Measurements from ENCODE around the gene S100A1. TPM values are rescaled to one million over a fixed set of nuclear protein-coding genes. Genes with fewer than 3 reads are reported as not detected.
"Not testable (repeated sequence)": the region's sequence is repeated elsewhere in the genome, so short reads cannot be mapped to it uniquely, and the experiment has no call there.

S100A1 gene
- total RNA-seq, 2 experiments from 2014 or later = not detected

GRCh38 chr1:153669606-153670005 lies 41.4 kb downstream of the S100A1 start:
- H3K27me3 Mint-ChIP-seq (ENCODE audit: low read depth) = no peaks in the 10 kb centered on the region
- H3K4me1 Mint-ChIP-seq (ENCODE audit: low read depth) = peaks cover 38% of the 10 kb centered on the region
- CTCF ChIA-PET = no interaction called here
- H3K36me3 Mint-ChIP-seq (ENCODE audit: low read depth) = peaks cover 54% of the 10 kb centered on the region
- H3K9me3 Mint-ChIP-seq = no peaks in the 10 kb centered on the region
- no peak for DNase-seq
- no peak overlapping the region for H3K4me3 Mint-ChIP-seq
- intact Hi-C loops (cut with micrococcal nuclease) = loop anchor here (2.0 to 10.0 kb wide), 5 partner anchors 159 to 603 kb away; partner anchors contain the start of genes HAX1, NUP210L and SLC39A1
- no peak overlapping the region for H3K27ac Mint-ChIP-seq

- Mint-ChIP-seq H3K36me3 (ENCODE audit: low read depth) (peaks cover 47% of the 10 kb centered on the region), H3K4me3 (no peak overlapping the region), H3K27ac (no peak overlapping the region), H3K4me1 (ENCODE audit: low read depth) (peaks cover 38% of the 10 kb centered on the region), H3K27me3 (ENCODE audit: low read depth) (no peaks in the 10 kb centered on the region), H3K9me3 (no peaks in the 10 kb centered on the region)
- DNase-seq = peak; percentile 42
- CTCF ChIA-PET = no interaction called here
- intact Hi-C loops (cut with micrococcal nuclease) = loop anchor here (2.0 to 10.0 kb wide), 5 partner anchors 160 to 602 kb away; partner anchors contain the start of genes HAX1, NUP210L and SLC39A1
Measured at GRCh38 chr1:153670257-153670858, 42.1 kb downstream of the S100A1 start.

GRCh38 chr1:153670859-153671627 lies 42.8 kb downstream of the S100A1 start, which contains the start of gene ILF2:
ILF2 (minus strand) TSS chr1:153670993; CDS start chr1:153670922, 71 bp downstream.
- Mint-ChIP-seq H3K27me3 (ENCODE audit: low read depth) (no peaks in the 10 kb centered on the region), H3K4me1 (ENCODE audit: low read depth) (peaks cover 36% of the 10 kb centered on the region), H3K4me3 (no peak within 1 kb of the TSS), H3K9me3 (no peaks in the 10 kb centered on the region), H3K27ac (no peak within 1 kb of the TSS), H3K36me3 (ENCODE audit: low read depth) (peaks cover 43% of the 10 kb centered on the region)
- intact Hi-C loops (cut with micrococcal nuclease) = loop anchor here (1.0 to 10.0 kb wide), 17 partner anchors 13 to 602 kb away; partner anchors contain the start of genes CHTOP, HAX1, INTS3 and NUP210L
- peak; percentile 99 for DNase-seq
- CTCF ChIA-PET = interaction anchor here (0.6 to 1.6 kb wide), 8 partner anchors 28 to 487 kb away, joined by 3 to 9 read pairs (median 3); partner anchors contain the start of gene RAB13

GRCh38 chr1:153671628-153672353 lies 43.6 kb downstream of the S100A1 start:
- Mint-ChIP-seq H3K4me1 (ENCODE audit: low read depth) (peaks cover 36% of the 10 kb centered on the region), H3K36me3 (ENCODE audit: low read depth) (peaks cover 36% of the 10 kb centered on the region)
- not testable (repeated sequence) for H3K27me3 Mint-ChIP-seq (ENCODE audit: low read depth); H3K9me3 Mint-ChIP-seq; H3K27ac Mint-ChIP-seq; H3K4me3 Mint-ChIP-seq
- intact Hi-C loops (cut with micrococcal nuclease) = loop anchor here (1.0 to 10.0 kb wide), 17 partner anchors 13 to 601 kb away; partner anchors contain the start of genes CHTOP, HAX1, INTS3 and NUP210L
- peak; percentile 74 for DNase-seq
- CTCF ChIA-PET = interaction anchor here (0.6 to 1.6 kb wide), 20 partner anchors 29 to 487 kb away, joined by 3 to 10 read pairs (median 3); partner anchors contain the start of genes RAB13 and SLC27A3

- H3K4me1 Mint-ChIP-seq (ENCODE audit: low read depth) = peaks cover 33% of the 10 kb centered on the region
- CTCF ChIA-PET = no interaction called here
- peak overlapping the region; percentile 52 for H3K4me3 Mint-ChIP-seq
- peaks cover 14% of the 10 kb centered on the region for H3K27me3 Mint-ChIP-seq (ENCODE audit: low read depth)
- peaks cover 19% of the 10 kb centered on the region for H3K36me3 Mint-ChIP-seq (ENCODE audit: low read depth)
- intact Hi-C loops (cut with micrococcal nuclease) = loop anchor here (5.0 to 10.0 kb wide), 2 partner anchors 289 to 481 kb away; partner anchors contain the start of genes NUP210L and SLC39A1
- DNase-seq = no peak
- no peaks in the 10 kb centered on the region for H3K9me3 Mint-ChIP-seq
- H3K27ac Mint-ChIP-seq = no peak overlapping the region
Measured at GRCh38 chr1:153673511-153673910, 45.3 kb downstream of the S100A1 start.

- Mint-ChIP-seq H3K27me3 (ENCODE audit: low read depth) (peaks cover 31% of the 10 kb centered on the region), H3K4me3 (peak overlapping the region; percentile 71), H3K27ac (no peak overlapping the region), H3K9me3 (no peaks in the 10 kb centered on the region), H3K36me3 (ENCODE audit: low read depth) (no peaks in the 10 kb centered on the region), H3K4me1 (ENCODE audit: low read depth) (peaks cover 20% of the 10 kb centered on the region)
- CTCF ChIA-PET = interaction anchor here (0.6 to 5.7 kb wide), 13 partner anchors 10 to 308 kb away, joined by 3 to 52 read pairs (median 4); partner anchors contain the start of genes RAB13 and SNAPIN
- peak; percentile 63 for DNase-seq
- intact Hi-C loops (cut with micrococcal nuclease) = loop anchor here (1.0 to 10.0 kb wide), 5 partner anchors 71 to 477 kb away; partner anchors contain the start of genes NUP210L and RAB13
Measured at GRCh38 chr1:153677718-153678518, 49.7 kb downstream of the S100A1 start.

GRCh38 chr1:153678519-153679336 lies 50.5 kb downstream of the S100A1 start, which contains the start of gene NPR1:
NPR1 (plus strand) TSS chr1:153678688; CDS start chr1:153679109, 421 bp downstream.
- intact Hi-C loops (cut with micrococcal nuclease) = loop anchor here (5.0 to 10.0 kb wide), 2 partner anchors 119 to 476 kb away; partner anchors contain the start of gene NUP210L
- DNase-seq = peak; percentile 40

GRCh38 chr1:153679337-153680119 lies 51.3 kb downstream of the S100A1 start:
- Mint-ChIP-seq H3K27ac (no peak overlapping the region), H3K4me3 (peak overlapping the region; percentile 37), H3K4me1 (ENCODE audit: low read depth) (peaks cover 18% of the 10 kb centered on the region), H3K27me3 (ENCODE audit: low read depth) (peaks cover 31% of the 10 kb centered on the region), H3K36me3 (ENCODE audit: low read depth) (no peaks in the 10 kb centered on the region), H3K9me3 (no peaks in the 10 kb centered on the region)
- CTCF ChIA-PET = interaction anchor here (0.7 to 5.7 kb wide), 4 partner anchors 55 to 1648 kb away, joined by 3 to 52 read pairs (median 3); partner anchors contain the start of gene SLC27A3
- intact Hi-C loops (cut with micrococcal nuclease) = loop anchor here (5.0 to 10.0 kb wide), 2 partner anchors 118 to 475 kb away; partner anchors contain the start of gene NUP210L
- no peak for DNase-seq

More at GRCh38 chr1:153678519-153679336, 50.5 kb downstream of the S100A1 start, which contains the start of gene NPR1:
- Mint-ChIP-seq H3K27me3 (ENCODE audit: low read depth) (peaks cover 31% of the 10 kb centered on the region), H3K4me3 (peak within 1 kb of the TSS; percentile 71), H3K27ac (no peak within 1 kb of the TSS), H3K4me1 (ENCODE audit: low read depth) (peaks cover 18% of the 10 kb centered on the region), H3K9me3 (no peaks in the 10 kb centered on the region), H3K36me3 (ENCODE audit: low read depth) (no peaks in the 10 kb centered on the region)
- CTCF ChIA-PET = interaction anchor here (0.6 to 5.7 kb wide), 11 partner anchors 33 to 1647 kb away, joined by 3 to 52 read pairs (median 3); partner anchors contain the start of genes RAB13 and SLC27A3

GRCh38 chr1:153680120-153680403 lies 51.8 kb downstream of the S100A1 start:
- no peaks in the 10 kb centered on the region for H3K36me3 Mint-ChIP-seq (ENCODE audit: low read depth)
- no peak overlapping the region for H3K4me3 Mint-ChIP-seq
- peaks cover 31% of the 10 kb centered on the region for H3K27me3 Mint-ChIP-seq (ENCODE audit: low read depth)
- no peak overlapping the region for H3K27ac Mint-ChIP-seq
- peaks cover 18% of the 10 kb centered on the region for H3K4me1 Mint-ChIP-seq (ENCODE audit: low read depth)
- H3K9me3 Mint-ChIP-seq = no peaks in the 10 kb centered on the region
- intact Hi-C loops (cut with micrococcal nuclease) = no loop called here
- DNase-seq = no peak
- CTCF ChIA-PET = interaction anchor here (1.3 to 5.7 kb wide), 2 partner anchors 54 to 71 kb away, joined by 3 to 52 read pairs; no protein-coding TSS in a partner anchor

Data from activated naive CD4-positive, alpha-beta T cell treated with anti-CD3 and anti-CD28 coated beads for 36 hours (primary cell).